K562 (cell line): ENCODE data around the gene COL6A2. TPM values are rescaled to one million over a fixed set of nuclear protein-coding genes. Genes with fewer than 3 reads are reported as not detected.

Source experiments
- DEAF1 ChIP-seq: fragments of 450-650 bp; formaldehyde crosslinking; IDR thresholded peaks from 2 replicates; pipeline ENCODE4 v1.4.0; 2020; ENCODE audit warnings: mild to moderate bottlenecking, moderate library complexity
- ETV5 ChIP-seq: sonication (generic); formaldehyde crosslinking; IDR thresholded peaks from 2 replicates; pipeline ENCODE4 v1.4.0; 2020; ENCODE audit warnings: low read depth, mild to moderate bottlenecking, missing genetic modification reagents
- ETV6 ChIP-seq, 3 experiments: fragments of 150-350 bp in 1 of 3; sonication (generic) in 1 of 3; formaldehyde crosslinking in 1 of 3; IDR thresholded peaks; 2 replicates each; pipeline versions ENCODE4 v1.6.1 to v1.8.0; 2014 to 2022; ENCODE audit warnings: borderline replicate concordance in 2 of 3, low read depth in 2 of 3, antibody characterized with exemption in 1 of 3, low read length in 1 of 3, mild to moderate bottlenecking in 1 of 3, missing genetic modification reagents in 1 of 3
- EWSR1 ChIP-seq: fragments of 450-650 bp; IDR thresholded peaks from 2 replicates; pipeline ENCODE4 v1.6.1; 2018; ENCODE audit warnings: borderline replicate concordance, mild to moderate bottlenecking, low read depth, moderate library complexity; ENCODE audit not compliant: partially characterized antibody
- HDAC1 ChIP-seq, 2 experiments: fragments of 450-650 bp; IDR thresholded peaks; 2 replicates each; pipeline ENCODE4 v1.6.1; 2016 to 2017; ENCODE audit warnings: inconsistent platforms in 1 of 2, mild to moderate bottlenecking in 1 of 2, moderate library complexity in 1 of 2
- JUN ChIP-seq, 2 experiments: sonication (generic) in 1 of 2; formaldehyde crosslinking in 1 of 2; IDR thresholded peaks; 2 replicates each; pipeline versions ENCODE4 v1.6.1 to v1.8.0; 2012 to 2022; ENCODE audit warnings: borderline replicate concordance in 2 of 2, mild to moderate bottlenecking in 2 of 2, improper control_type of control experiment in 1 of 2, low read depth in 1 of 2, low read length in 1 of 2, missing genetic modification reagents in 1 of 2
- MAZ ChIP-seq, 2 experiments: fragments of 450-650 bp in 1 of 2; sonication (generic) in 1 of 2; formaldehyde crosslinking; IDR thresholded peaks in 1 of 2; conservative IDR thresholded peaks in 1 of 2; 2 replicates each; pipeline versions ENCODE4 v1.4.0 to v1.5.0; 2020; ENCODE audit warnings: mild to moderate bottlenecking in 1 of 2, missing genetic modification reagents in 1 of 2
- MBD2 ChIP-seq: sonication (generic); IDR thresholded peaks from 2 replicates; pipeline ENCODE4 v1.6.1; 2016; ENCODE audit warnings: low read depth, borderline replicate concordance
- MEF2A ChIP-seq: IDR thresholded peaks from 2 replicates; pipeline ENCODE4 v1.6.1; 2011; ENCODE audit warnings: low read depth, mild to moderate bottlenecking, low read length, moderate library complexity; ENCODE audit not compliant: control insufficient read depth
- MTA2 ChIP-seq: fragments of 450-650 bp; IDR thresholded peaks from 2 replicates; pipeline ENCODE4 v1.6.1; 2016; ENCODE audit warnings: low read depth
- NCOR1 ChIP-seq: fragments of 450-650 bp; IDR thresholded peaks from 2 replicates; pipeline ENCODE4 v1.6.1; 2016; ENCODE audit warnings: mild to moderate bottlenecking, moderate library complexity
- NONO ChIP-seq, 2 experiments: fragments of 200-400 bp in 1 of 2; fragments of 450-650 bp in 1 of 2; formaldehyde crosslinking in 1 of 2; IDR thresholded peaks; 2 replicates each; pipeline ENCODE4 v1.6.1; 2017; ENCODE audit warnings: low read depth in 2 of 2, mild to moderate bottlenecking in 2 of 2, moderate library complexity in 2 of 2, low read length in 1 of 2
- POLR2AphosphoS5 ChIP-seq: IDR thresholded peaks from 2 replicates; pipeline ENCODE4 v1.6.1; 2011; ENCODE audit warnings: mild to moderate bottlenecking, low read depth, low read length, moderate library complexity; ENCODE audit not compliant: control insufficient read depth, insufficient read depth
- PRDM10 ChIP-seq: fragments of 450-650 bp; IDR thresholded peaks from 2 replicates; pipeline ENCODE4 v1.6.1; 2018; ENCODE audit not compliant: partially characterized antibody
- SMARCC2 ChIP-seq: fragments of 450-650 bp; IDR thresholded peaks from 2 replicates; pipeline ENCODE4 v1.6.1; 2017; ENCODE audit warnings: antibody characterized with exemption, moderate library complexity, mild to moderate bottlenecking, low read depth
- TEAD4 ChIP-seq, 2 experiments: sonication (generic) in 1 of 2; formaldehyde crosslinking in 1 of 2; IDR thresholded peaks; 2 replicates each; pipeline versions ENCODE4 v1.6.1 to v1.8.0; 2012 to 2022; ENCODE audit warnings: borderline replicate concordance in 1 of 2, inconsistent platforms in 1 of 2, low read length in 1 of 2, mild to moderate bottlenecking in 1 of 2, missing genetic modification reagents in 1 of 2
- U2AF2 ChIP-seq: fragments of 200-400 bp; formaldehyde crosslinking; optimal IDR thresholded peaks from 2 replicates; pipeline ENCODE3; 2017; ENCODE audit warnings: low read depth, mild to moderate bottlenecking, low read length
- ZNF431 ChIP-seq: sonication (generic); formaldehyde crosslinking; IDR thresholded peaks from 2 replicates; pipeline ENCODE4 v1.8.0; 2022; ENCODE audit warnings: mild to moderate bottlenecking, missing genetic modification reagents
- polyA plus RNA-seq, 8 experiments: library from polyadenylated mRNA; depleted of rRNA in 4 of 8; stranded (reverse) in 5 of 8; unstranded in 3 of 8; fragments of >200 nt; fragmentation: Nextera tagmentation in 2 of 8; fragmentation: Illumina TruSeq in 1 of 8; extraction: Ambion mirVana in 2 of 8; extraction: Trizol in 1 of 8; gene quantifications; 2 replicates each; pipeline versions ENCODE4 v1.2.1 to v1.2.3, GENCODE V29; 2011 to 2014; ENCODE audit warnings: inconsistent platforms in 1 of 8, missing spikeins in 1 of 8
- total RNA-seq, 7 experiments: library from RNA; depleted of rRNA in 6 of 7; stranded (reverse); fragments of >200 nt in 6 of 7; fragmentation: Illumina TruSeq in 2 of 7; extraction: Trizol in 2 of 7; gene quantifications; 2 replicates each; pipeline versions ENCODE4 v1.2.1 to v1.2.3, GENCODE V29; 2011 to 2021; ENCODE audit warnings: low replicate concordance in 1 of 7

Gene COL6A2
- total and polyA plus RNA-seq, 9 of the 15 experiments (the other 6 are each of a cell fraction or from before 2014, with no cell fraction given) = 0.07 to 1.1 (median 0.24) TPM; not detected in 3

GRCh38 chr21:46153247-46154154 is 55.6 kb downstream of the COL6A2 start (continued):
- TF ChIP-seq MBD2 (0 out of 2 replicates have a peak, but pooled peaks have one; percentile 28), MEF2A (peak; percentile 18; the same call in 1 of the 2 replicates), NCOR1 (peak; percentile 80), ETV6 (IDR thresholded peaks at IDR 0.05; ENCODE audit: borderline replicate concordance in 1 of 2, low read depth in 2 of 2, low read length in 1 of 2) (0 out of 4 replicates have a peak, but pooled peaks of 1 of the 2 experiments have one; percentile 5), ETV6 (CRISPR knock-in tag; IDR thresholded peaks at IDR 0.05; ENCODE audit: borderline replicate concordance) (no peak), TEAD4 (IDR thresholded peaks at IDR 0.05; ENCODE audit: low read length) (peak; percentile 80), TEAD4 (CRISPR knock-in tag; IDR thresholded peaks at IDR 0.05; ENCODE audit: borderline replicate concordance) (no peak), MTA2 (peak; percentile 66; the same call in 1 of the 2 replicates), JUN (IDR thresholded peaks at IDR 0.05; ENCODE audit: borderline replicate concordance, low read depth, low read length) (peak; percentile 5; the same call in 1 of the 2 replicates), JUN (CRISPR knock-in tag; IDR thresholded peaks at IDR 0.05; ENCODE audit: borderline replicate concordance) (no peak), SMARCC2 (peak; percentile 73; the same call in 1 of the 2 replicates), DEAF1 (CRISPR knock-in tag) (0 out of 2 replicates have a peak, but pooled peaks have one; percentile 46), ETV5 (peak; percentile 87), ZNF431 (CRISPR knock-in tag) (0 out of 2 replicates have a peak, but pooled peaks have one; percentile 8), EWSR1 (no peak), MAZ (CRISPR knock-in tag; conservative IDR thresholded peaks at IDR 0.05 in 1 of 2, IDR thresholded peaks at IDR 0.05 in 1 of 2) (peak; percentile 83 to 94; a peak in 3 of 4 replicates), U2AF2 (no peak), NONO (IDR thresholded peaks at IDR 0.05; ENCODE audit: low read depth in 2 of 2, low read length in 1 of 2) (peak in 1 of 2 experiments; percentile 52; a peak in 1 of 4 replicates), HDAC1 (IDR thresholded peaks at IDR 0.05) (peak in 1 of 2 experiments; percentile 85; a peak in 2 of 4 replicates), POLR2AphosphoS5 (peak; percentile 47; the same call in 1 of the 2 replicates), PRDM10 (peak; percentile 62)
